Ovary (tissue), 3 donors: Measurements from ENCODE around the gene SPATA31E1.
"Not testable (repeated sequence)": the region's sequence is repeated elsewhere in the genome, so short reads cannot be mapped to it uniquely, and the experiment has no call there.

Experiments used
- CTCF ChIP-seq, 3 donors: fragments of 450-650 bp in 2 of 3; fragments of 200-600 bp in 1 of 3; IDR thresholded peaks; one replicate each; pipeline versions ENCODE4 v1.5.1 to v1.8.0; 2016 to 2022; ENCODE audit warnings: antibody characterized with exemption in 3 of 3, mild to moderate bottlenecking in 1 of 3
- EP300 ChIP-seq: sonication (generic); formaldehyde crosslinking; IDR thresholded peaks from one replicate; pipeline ENCODE4 v1.6.1; 2017; ENCODE audit warnings: antibody characterized with exemption
- donor health status: DM: no; HTN: no; CAD: no.

GRCh38 chr9:87923012-87923411, 40.3 kb downstream of the SPATA31E1 start:
- not testable (repeated sequence) for TF ChIP-seq CTCF (IDR thresholded peaks at IDR 0.05); EP300
